Caco-2 (cell line): ENCODE results near the gene ELOVL7. TPM values are rescaled to one million over a fixed set of nuclear protein-coding genes. Genes with fewer than 3 reads are reported as not detected.

Experiments
- BruUV-seq: library from RNA; stranded (reverse); fragments of 400-500 nt; replicated peaks from 2 replicates; lab custom pipeline; 2021; lab: Mats Ljungman, UMichigan
- CTCF ChIA-PET: fragments of 300-600 bp; sonication (Branson Sonifier 250); formaldehyde crosslinking; loops from one replicate; lab custom pipeline; 2022; ENCODE audit warnings: antibody characterized with exemption; lab: Charles Lee
- POLR2A ChIA-PET: fragments of 300-600 bp; sonication (Branson Sonifier 250); formaldehyde crosslinking; loops from one replicate; lab custom pipeline; 2022; ENCODE audit warnings: antibody characterized with exemption; lab: Charles Lee
- DNase-seq, 2 experiments: peaks; one replicate each; pipeline versions ENCODE4 v3.0.0 to v3.0.0-alpha.2; 2020 to 2022
- H3K27me3 ChIP-seq: replicated peaks from 2 replicates; pipeline ENCODE4 v1.6.0; 2011; ENCODE audit warnings: low read length; ENCODE audit not compliant: control insufficient read depth, insufficient read depth
- H3K36me3 ChIP-seq: 2 replicates; pipeline ENCODE4 v1.5.1; 2011; ENCODE audit warnings: low read length; ENCODE audit not compliant: control insufficient read depth, insufficient read depth
- H3K4me1 ChIP-seq: fragments of 250-450 bp; sonication (Bioruptor Pico); 2 replicates; pipeline ENCODE4 v1.5.1; 2020; ENCODE audit warnings: mild to moderate bottlenecking
- H3K4me3 ChIP-seq: 2 replicates; pipeline ENCODE4 v1.5.1; 2011; ENCODE audit warnings: low read depth, mild to moderate bottlenecking, control low read depth, low read length
- H3K9me3 ChIP-seq: fragments of 250-450 bp; sonication (Bioruptor Pico); 2 replicates; pipeline ENCODE4 v1.5.1; 2020; ENCODE audit warnings: mild to moderate bottlenecking, moderate library complexity
- H3K27ac Mint-ChIP-seq: one replicate; pipeline ENCODE4 v1.8.0; 2022; ENCODE audit warnings: mixed read lengths; ENCODE audit not compliant: unreplicated experiment
- H3K27me3 Mint-ChIP-seq: one replicate; pipeline ENCODE4 v1.8.0; 2022; ENCODE audit warnings: mixed read lengths; ENCODE audit not compliant: insufficient read depth, unreplicated experiment
- H3K36me3 Mint-ChIP-seq: one replicate; pipeline ENCODE4 v1.8.0; 2022; ENCODE audit warnings: mild to moderate bottlenecking, mixed read lengths; ENCODE audit not compliant: insufficient read depth, unreplicated experiment
- H3K4me1 Mint-ChIP-seq: one replicate; pipeline ENCODE4 v1.8.0; 2022; ENCODE audit warnings: low read depth, mixed read lengths; ENCODE audit not compliant: unreplicated experiment
- H3K4me3 Mint-ChIP-seq: one replicate; pipeline ENCODE4 v1.8.0; 2022; ENCODE audit warnings: mild to moderate bottlenecking, moderate library complexity, mixed read lengths; ENCODE audit not compliant: unreplicated experiment
- H3K9me3 Mint-ChIP-seq: one replicate; pipeline ENCODE4 v1.8.0; 2022; ENCODE audit warnings: mixed read lengths; ENCODE audit not compliant: unreplicated experiment
- CTCF ChIP-seq, 2 experiments: fragments of 200-600 bp in 1 of 2; IDR thresholded peaks; 1 replicate in 1 of 2; 2 replicates in 1 of 2; pipeline versions ENCODE4 v1.5.1 to v1.8.0; 2011 to 2022; ENCODE audit warnings: antibody characterized with exemption in 1 of 2, control low read depth in 1 of 2, inconsistent platforms in 1 of 2, low read depth in 1 of 2, low read length in 1 of 2, mild to moderate bottlenecking in 1 of 2, moderate library complexity in 1 of 2; ENCODE audit not compliant: insufficient read depth in 1 of 2, severe bottlenecking in 1 of 2, unreplicated experiment in 1 of 2
- intact Hi-C: fragments of 100-400 bp; cut with micrococcal nuclease; formaldehyde crosslinking; loops from one replicate; pipeline ENCODE4 v1.10.0; 2022; ENCODE audit not compliant: unreplicated experiment
- total RNA-seq: library from RNA; stranded (reverse); gene quantifications from 2 replicates; pipeline ENCODE4 v1.2.3, GENCODE V29; 2022

The ELOVL7 gene
- total RNA-seq, 1 experiment from 2014 or later: 16.4 TPM

- intact Hi-C loops: no loop called here
- Histone ChIP-seq H3K36me3 (no peaks in the 10 kb centered on the region), H3K4me3 (no peak overlapping the region), H3K27me3 (no peaks in the 10 kb centered on the region), H3K9me3 (no peaks in the 10 kb centered on the region), H3K4me1 (peaks cover 13% of the 10 kb centered on the region)
- ChIA-PET POLR2A (no interaction called here), CTCF (no interaction called here)
- H3K27ac Mint-ChIP-seq: no peak overlapping the region
- BruUV-seq: no TSS peak
- no peak overlapping the region for H3K4me3 Mint-ChIP-seq
- no peak for DNase-seq
- H3K27me3 Mint-ChIP-seq: no peaks in the 10 kb centered on the region
- no peak for TF ChIP-seq CTCF (IDR thresholded peaks at IDR 0.05; ENCODE audit: insufficient read depth in 1 of 2, low read depth in 1 of 2, low read length in 1 of 2, severe bottlenecking in 1 of 2, unreplicated experiment in 1 of 2)
- no peaks in the 10 kb centered on the region for H3K9me3 Mint-ChIP-seq
- peaks cover 12% of the 10 kb centered on the region for H3K36me3 Mint-ChIP-seq
- H3K4me1 Mint-ChIP-seq: peaks cover under 1% of the 10 kb centered on the region
These were observed 140.1 kb downstream of the ELOVL7 start for GRCh38 chr5:60703944-60704343.

Other genes with a start within 250 kb of the ELOVL7 start
- gene DEPDC1B, start 144.1 kb downstream of the ELOVL7 start, total RNA-seq: 44.9 and 46.7 TPM in 2 replicates
- gene ERCC8, start 100.8 kb upstream of the ELOVL7 start, total RNA-seq: 18.3 and 19.8 TPM in 2 replicates
- gene NDUFAF2, start 100.9 kb upstream of the ELOVL7 start, total RNA-seq: 57.9 and 60.8 TPM in 2 replicates